Skeletal muscle tissue (tissue), 4 donors: Measurements from ENCODE around the gene IL17RE. TPM values are rescaled to one million over a fixed set of nuclear protein-coding genes. Genes with fewer than 3 reads are reported as not detected.
A peak's percentile ranks its signal among the peaks of the same experiment; 100 is the strongest.

Experiments
- H3K27ac ChIP-seq: one replicate; pipeline ENCODE4 v1.7.0; 2013; ENCODE audit warnings: mild to moderate bottlenecking, low read depth, low read length, inconsistent platforms
- H3K27me3 ChIP-seq, 3 donors: one replicate each; pipeline ENCODE4 v1.7.0; 2013; ENCODE audit warnings: low read length in 3 of 3; ENCODE audit not compliant: control insufficient read depth in 3 of 3, insufficient read depth in 3 of 3
- H3K36me3 ChIP-seq, 3 donors: one replicate each; pipeline ENCODE4 v1.7.0; 2013; ENCODE audit warnings: low read length in 3 of 3; ENCODE audit not compliant: control insufficient read depth in 3 of 3, insufficient read depth in 3 of 3
- H3K4me1 ChIP-seq, 3 donors: one replicate each; pipeline ENCODE4 v1.7.0; 2013; ENCODE audit warnings: low read length in 3 of 3, mild to moderate bottlenecking in 3 of 3; ENCODE audit not compliant: control insufficient read depth in 3 of 3, insufficient read depth in 3 of 3
- H3K4me3 ChIP-seq, 3 donors: one replicate each; pipeline ENCODE4 v1.7.0; 2013; ENCODE audit warnings: low read length in 3 of 3
- H3K9ac ChIP-seq, 3 donors: one replicate each; pipeline ENCODE4 v1.7.0; 2013; ENCODE audit warnings: low read length in 3 of 3, mild to moderate bottlenecking in 3 of 3, moderate library complexity in 2 of 3, low read depth in 1 of 3
- H3K9me3 ChIP-seq, 3 donors: one replicate each; pipeline ENCODE4 v1.7.0; 2013; ENCODE audit warnings: low read length in 3 of 3; ENCODE audit not compliant: control insufficient read depth in 3 of 3
- total RNA-seq: library from RNA; depleted of rRNA; stranded (reverse); fragments of >200 nt; gene quantifications from one replicate; pipeline ENCODE4 v1.2.3, GENCODE V29; 2014
- donor health status: Osteomylitis.

The IL17RE gene
- total RNA-seq, 1 donor from 2014 or later: not detected

- peaks cover 0 to 10% (median 0%) of the 10 kb centered on the region in 3 donors for H3K4me1 ChIP-seq
- no peaks in the 10 kb centered on the region for H3K27me3 ChIP-seq
- no peak overlapping the region for H3K9ac ChIP-seq
- peaks cover 34 to 45% (median 37%) of the 10 kb centered on the region in 3 donors for H3K36me3 ChIP-seq
- no peaks in the 10 kb centered on the region for H3K9me3 ChIP-seq
- no peak overlapping the region for H3K27ac ChIP-seq
- H3K4me3 ChIP-seq: no peak overlapping the region
Measured at GRCh38 chr3:9940746-9941145, 38.1 kb downstream of the IL17RE start.

GRCh38 chr3:9942164-9942563 lies 39.5 kb downstream of the IL17RE start:
- Histone ChIP-seq H3K36me3 (peaks cover 31 to 34% (median 34%) of the 10 kb centered on the region in 3 donors), H3K4me1 (peaks cover 2 to 16% (median 4%) of the 10 kb centered on the region in 3 donors), H3K27ac (no peak overlapping the region), H3K4me3 (no peak overlapping the region), H3K27me3 (no peaks in the 10 kb centered on the region), H3K9me3 (no peaks in the 10 kb centered on the region), H3K9ac (no peak overlapping the region)

GRCh38 chr3:9942934-9943690 lies 40.5 kb downstream of the IL17RE start:
- Histone ChIP-seq H3K9ac (peak overlapping the region in 1 of 3 donors; percentile 33), H3K27ac (no peak overlapping the region), H3K9me3 (no peaks in the 10 kb centered on the region), H3K27me3 (no peaks in the 10 kb centered on the region), H3K4me1 (peaks cover 2 to 21% (median 10%) of the 10 kb centered on the region in 3 donors), H3K36me3 (peaks cover 25 to 27% (median 25%) of the 10 kb centered on the region in 3 donors), H3K4me3 (no peak overlapping the region)

GRCh38 chr3:9944271-9944670 lies 41.6 kb downstream of the IL17RE start:
- no peaks in the 10 kb centered on the region for H3K27me3 ChIP-seq
- H3K9me3 ChIP-seq: no peaks in the 10 kb centered on the region
- H3K4me1 ChIP-seq: peaks cover 2 to 21% (median 10%) of the 10 kb centered on the region in 3 donors
- H3K36me3 ChIP-seq: peaks cover 27 to 32% (median 28%) of the 10 kb centered on the region in 3 donors
- no peak overlapping the region for H3K27ac ChIP-seq
- no peak overlapping the region for H3K9ac ChIP-seq
- no peak overlapping the region for H3K4me3 ChIP-seq

- no peak overlapping the region for H3K27ac ChIP-seq
- H3K9me3 ChIP-seq: no peaks in the 10 kb centered on the region
- H3K36me3 ChIP-seq: peaks cover 27 to 32% (median 32%) of the 10 kb centered on the region in 3 donors
- no peak overlapping the region for H3K9ac ChIP-seq
- no peaks in the 10 kb centered on the region for H3K27me3 ChIP-seq
- no peak overlapping the region for H3K4me3 ChIP-seq
- H3K4me1 ChIP-seq: peaks cover 2 to 21% (median 10%) of the 10 kb centered on the region in 3 donors
Measured at GRCh38 chr3:9945358-9945757, 42.7 kb downstream of the IL17RE start.

GRCh38 chr3:9946112-9947024 lies 43.7 kb downstream of the IL17RE start:
- Histone ChIP-seq H3K27me3 (no peaks in the 10 kb centered on the region), H3K27ac (peak overlapping the region; percentile 73), H3K9me3 (no peaks in the 10 kb centered on the region), H3K4me3 (peak overlapping the region; percentile 75 to 85 (median 83)), H3K4me1 (peaks cover 2 to 22% (median 10%) of the 10 kb centered on the region in 3 donors), H3K36me3 (peaks cover 20 to 27% (median 25%) of the 10 kb centered on the region in 3 donors), H3K9ac (peak overlapping the region; percentile 61 to 89 (median 67))

- peak overlapping the region; percentile 67 to 89 (median 84) for H3K9ac ChIP-seq
- no peaks in the 10 kb centered on the region for H3K27me3 ChIP-seq
- peaks cover 19 to 27% (median 23%) of the 10 kb centered on the region in 3 donors for H3K36me3 ChIP-seq
- peak overlapping the region; percentile 73 for H3K27ac ChIP-seq
- H3K4me1 ChIP-seq: peaks cover 10 to 32% (median 17%) of the 10 kb centered on the region in 3 donors
- H3K9me3 ChIP-seq: no peaks in the 10 kb centered on the region
- H3K4me3 ChIP-seq: peak overlapping the region; percentile 75 to 85 (median 83)
Measured at GRCh38 chr3:9947025-9947995, 44.7 kb downstream of the IL17RE start.

- Histone ChIP-seq H3K36me3 (peaks cover 6 to 15% (median 15%) of the 10 kb centered on the region in 3 donors), H3K27ac (no peak overlapping the region), H3K27me3 (no peaks in the 10 kb centered on the region), H3K4me1 (peaks cover 11 to 34% (median 19%) of the 10 kb centered on the region in 3 donors), H3K4me3 (no peak overlapping the region), H3K9ac (no peak overlapping the region), H3K9me3 (no peaks in the 10 kb centered on the region)
Measured at GRCh38 chr3:9948586-9948985, 45.9 kb downstream of the IL17RE start.

GRCh38 chr3:9949115-9949514 lies 46.5 kb downstream of the IL17RE start:
- Histone ChIP-seq H3K4me1 (peaks cover 11 to 34% (median 19%) of the 10 kb centered on the region in 3 donors), H3K27me3 (no peaks in the 10 kb centered on the region), H3K27ac (no peak overlapping the region), H3K36me3 (peaks cover 5 to 12% (median 9%) of the 10 kb centered on the region in 3 donors), H3K4me3 (no peak overlapping the region), H3K9me3 (no peaks in the 10 kb centered on the region), H3K9ac (no peak overlapping the region)
